Measurements from ENCODE around the gene STAT4.

The STAT4 gene

DNA sequence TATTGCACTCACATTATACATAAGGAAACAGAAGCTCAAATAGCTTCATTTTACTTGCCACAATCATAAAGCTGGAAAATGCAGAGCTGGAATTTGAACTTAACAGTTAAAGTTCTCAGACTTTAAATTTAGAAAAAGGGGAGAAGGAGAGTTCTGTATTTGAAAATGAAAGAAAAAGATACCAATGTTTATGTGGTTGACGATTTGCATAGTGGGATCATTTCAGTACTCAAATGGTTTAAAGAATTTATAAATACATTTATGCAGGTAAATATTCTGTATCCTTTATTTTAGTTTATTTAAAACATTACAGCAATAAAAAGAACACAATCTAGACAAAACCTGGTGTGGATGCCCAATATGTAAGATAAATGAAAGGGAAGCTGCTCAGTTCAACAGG, 25.5 kb upstream of the STAT4 start:
- DNase-seq (ENCODE audit: low read depth, low spot score): no peak

DNA sequence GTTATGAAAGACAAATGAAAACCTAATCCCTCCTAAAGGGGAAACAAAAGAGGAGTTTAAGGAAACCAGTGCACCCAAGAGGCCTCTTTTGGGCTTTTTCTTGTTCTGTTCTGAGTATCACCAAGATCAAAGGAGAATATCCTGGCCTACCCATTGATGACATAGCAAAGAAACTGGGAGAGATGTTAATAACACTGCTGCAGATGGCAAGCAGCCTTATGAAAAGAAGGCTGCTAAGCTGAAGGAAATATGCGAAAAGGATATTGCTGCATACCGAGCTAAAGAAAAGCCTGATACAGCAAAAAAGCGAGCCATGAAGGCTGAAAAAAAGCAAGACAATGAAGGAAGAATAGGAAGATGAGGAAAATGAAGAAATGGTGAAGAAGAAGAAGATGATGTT, 23.6 kb upstream of the STAT4 start:
- DNase-seq (ENCODE audit: low read depth, low spot score): no peak

DNA sequence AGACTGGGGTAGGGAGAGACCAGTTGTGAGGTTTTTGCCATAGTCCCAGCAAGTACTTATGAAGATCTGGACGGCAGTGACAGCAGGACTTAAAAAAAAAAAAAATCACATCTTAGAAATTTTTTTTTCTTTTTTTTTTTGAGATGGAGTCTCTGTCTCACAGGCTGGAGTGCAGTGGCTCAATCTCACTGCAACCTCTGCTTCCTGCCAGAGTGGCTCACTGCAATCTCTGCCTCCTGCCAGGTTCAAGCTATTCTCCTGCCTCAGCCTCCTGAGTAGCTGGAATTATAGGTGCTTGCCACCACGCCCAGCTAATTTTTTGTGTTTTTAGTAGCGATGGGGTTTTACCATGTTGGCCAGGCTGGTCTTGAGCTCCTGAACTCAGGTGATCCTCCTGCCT, 22.4 kb upstream of the STAT4 start:
- no peak for DNase-seq (ENCODE audit: low read depth, low spot score)

DNA sequence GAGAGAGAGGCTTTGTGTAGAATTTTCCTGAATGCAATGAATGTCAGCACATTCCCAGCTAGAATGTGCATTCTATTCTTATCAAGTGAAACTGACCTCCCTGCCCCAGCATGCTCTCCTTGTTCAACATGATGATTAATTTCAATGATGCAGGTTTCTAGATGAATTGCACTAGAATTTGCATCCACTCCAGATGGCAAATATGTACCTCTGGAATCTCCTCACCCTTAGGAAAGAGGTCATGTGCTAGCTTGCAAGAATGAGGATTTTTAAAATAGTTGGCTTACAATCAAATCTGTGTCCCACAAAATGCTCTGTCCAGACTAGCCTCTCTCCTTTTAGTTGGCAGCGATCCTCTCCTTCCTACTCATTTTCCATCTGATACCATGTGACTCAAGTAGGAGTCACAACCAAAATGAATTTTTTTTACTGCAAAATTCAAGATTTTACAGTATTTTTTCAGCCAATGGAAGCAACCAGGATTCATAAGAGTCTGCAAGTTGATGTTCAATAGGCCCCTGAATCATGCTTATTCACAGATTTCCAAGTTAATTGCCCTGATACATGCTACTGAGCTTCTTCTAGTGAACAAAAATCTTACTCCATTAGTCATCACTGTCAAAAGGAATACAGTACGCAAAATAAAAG, 21.0 kb upstream of the STAT4 start:
- DNase-seq (ENCODE audit: low read depth, low spot score): no peak

DNA sequence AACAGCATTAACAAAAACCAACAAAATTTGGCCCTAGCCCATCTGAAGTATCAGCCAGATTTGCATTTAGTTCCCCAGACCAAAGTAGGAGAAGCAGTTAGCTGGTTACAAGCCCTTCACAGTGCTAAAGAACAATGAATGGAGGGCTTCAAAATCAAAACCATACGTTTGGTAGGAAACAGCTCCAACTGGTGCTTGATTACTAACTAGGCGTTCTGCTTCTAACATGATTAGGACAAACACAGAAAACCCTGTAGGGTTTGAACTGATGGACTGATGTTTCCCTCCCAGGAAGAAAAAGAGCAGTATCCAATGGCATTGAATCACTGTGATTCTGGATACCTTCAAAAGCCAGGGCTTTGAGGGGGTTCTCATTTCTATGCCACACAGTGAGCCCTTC, 20.5 kb upstream of the STAT4 start:
- DNase-seq (ENCODE audit: low read depth, low spot score): no peak

DNA sequence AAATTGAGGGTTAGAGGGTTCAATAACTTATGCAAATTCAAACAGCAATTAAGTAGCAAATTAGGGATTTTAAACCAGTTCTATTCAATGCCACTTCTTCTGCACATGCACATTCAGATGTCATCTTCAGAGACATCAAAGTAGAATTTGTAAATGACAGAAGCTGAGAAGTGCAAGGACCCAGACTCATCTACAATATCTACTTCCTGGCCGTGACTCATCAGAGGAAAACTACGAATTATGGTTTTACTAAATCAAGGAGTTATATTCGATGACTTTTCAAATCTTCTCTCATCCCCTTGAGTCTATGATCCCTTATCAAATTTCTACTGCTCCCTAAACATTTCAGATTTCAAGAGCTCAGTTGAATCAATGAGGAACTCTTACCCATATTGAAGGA, 20.0 kb upstream of the STAT4 start:
- DNase-seq (ENCODE audit: low read depth, low spot score): no peak

DNA sequence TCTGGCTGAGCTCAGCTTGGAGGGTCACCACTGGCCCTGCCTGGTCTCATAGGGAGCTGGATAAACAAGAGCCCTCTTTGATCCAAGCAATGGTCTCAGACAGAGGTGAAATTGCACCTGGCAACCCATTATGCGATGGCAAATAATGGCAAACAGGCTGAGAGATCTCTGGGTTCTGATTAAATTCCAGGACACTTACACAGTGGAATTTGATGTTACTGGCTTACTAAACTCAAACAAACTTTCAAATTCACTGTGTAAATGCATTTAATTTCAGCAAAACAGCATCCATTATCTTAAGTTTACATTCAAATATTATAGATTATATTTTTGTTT, 19.5 kb upstream of the STAT4 start:
- no peak for DNase-seq (ENCODE audit: low read depth, low spot score)

DNA sequence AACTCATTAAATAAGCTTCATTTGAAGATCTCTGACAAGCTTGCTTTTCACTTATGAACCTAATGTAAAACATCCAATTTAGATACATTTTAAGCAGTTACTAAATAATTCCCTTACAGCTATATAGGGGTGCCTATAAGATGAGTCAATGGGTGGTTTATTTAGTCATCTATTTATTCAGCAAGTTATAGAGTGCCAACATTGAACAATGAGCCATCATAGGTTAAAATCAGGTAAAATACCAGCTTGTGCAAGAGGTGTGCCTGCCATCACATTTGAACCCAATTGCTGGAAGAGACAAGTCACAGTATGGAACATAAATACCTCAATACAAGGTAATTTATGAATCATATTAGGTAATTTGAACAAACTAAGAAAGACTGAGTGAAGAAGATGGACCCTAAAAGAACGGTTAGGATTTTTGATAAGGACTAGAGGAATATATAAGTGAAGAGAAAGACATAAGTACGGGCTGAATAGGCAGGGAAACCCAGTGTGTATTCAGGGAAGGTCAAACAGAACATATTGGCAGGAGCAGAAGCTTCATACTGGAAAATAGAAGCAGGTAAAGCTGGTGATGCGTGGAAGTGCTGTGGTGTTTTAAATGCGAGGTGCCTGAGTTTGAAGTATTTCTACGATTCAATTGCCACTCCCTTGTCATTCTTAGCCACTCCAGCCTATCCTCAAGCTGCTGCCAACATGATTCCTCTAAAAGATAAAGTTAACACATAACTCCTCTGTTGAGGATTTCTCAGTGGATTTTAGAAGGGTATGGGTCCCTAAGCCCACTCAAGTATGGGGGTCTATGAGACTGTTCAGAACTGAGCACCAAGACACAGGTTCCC, 18.9 kb upstream of the STAT4 start:
- no peak for DNase-seq (ENCODE audit: low read depth, low spot score)

DNA sequence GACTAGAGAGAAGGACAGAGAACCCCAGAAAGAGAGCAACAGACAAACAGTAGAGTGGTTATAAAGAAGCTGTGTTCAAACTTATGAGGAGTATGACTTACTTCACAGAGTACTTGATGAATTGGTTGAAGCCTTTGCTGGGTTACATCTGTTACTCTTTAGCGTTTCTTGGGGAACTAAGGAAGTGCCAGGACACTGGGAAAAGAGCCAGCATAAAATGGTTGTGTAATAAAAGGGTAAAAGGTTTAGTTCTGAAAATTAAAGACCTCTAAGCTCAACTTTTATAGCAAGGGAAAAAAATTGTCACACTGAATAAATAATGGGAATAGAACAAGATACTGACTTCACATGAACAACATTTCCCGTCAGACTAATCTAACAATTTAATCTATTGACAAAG, 17.0 kb upstream of the STAT4 start:
- DNase-seq (ENCODE audit: low read depth, low spot score): no peak

DNA sequence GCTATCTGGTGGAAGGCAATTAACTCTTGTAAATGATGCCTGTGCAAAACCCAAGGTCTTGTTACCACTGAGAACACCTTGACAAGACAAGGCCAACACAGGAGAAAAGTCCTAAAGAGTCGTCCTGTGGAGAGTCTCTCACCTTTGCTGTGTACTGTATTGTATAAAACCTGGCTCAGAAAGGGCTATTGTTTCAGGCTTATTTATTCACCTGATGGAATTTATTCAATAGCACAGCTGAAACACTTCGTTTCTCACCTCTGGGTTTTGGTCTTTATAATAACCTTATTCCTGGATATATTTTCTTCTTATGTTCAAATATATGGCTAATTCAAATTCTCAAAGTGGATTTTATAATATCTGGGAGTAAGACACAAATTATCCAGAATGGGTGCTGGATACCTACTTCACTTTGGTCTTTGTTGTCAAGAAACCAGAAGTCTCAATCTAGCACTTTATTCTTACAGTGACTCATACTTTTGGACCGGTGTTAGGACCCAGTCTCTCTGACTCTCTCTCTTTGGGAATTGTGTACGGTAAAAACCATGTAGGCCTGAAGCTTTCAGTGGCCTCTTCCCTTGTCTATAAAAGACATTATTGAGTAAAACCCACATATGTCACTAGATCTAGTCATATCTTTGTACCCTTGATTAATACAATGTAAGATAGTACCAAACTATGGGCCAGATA, 16.1 kb upstream of the STAT4 start:
- DNase-seq (ENCODE audit: low read depth, low spot score): no peak

DNA sequence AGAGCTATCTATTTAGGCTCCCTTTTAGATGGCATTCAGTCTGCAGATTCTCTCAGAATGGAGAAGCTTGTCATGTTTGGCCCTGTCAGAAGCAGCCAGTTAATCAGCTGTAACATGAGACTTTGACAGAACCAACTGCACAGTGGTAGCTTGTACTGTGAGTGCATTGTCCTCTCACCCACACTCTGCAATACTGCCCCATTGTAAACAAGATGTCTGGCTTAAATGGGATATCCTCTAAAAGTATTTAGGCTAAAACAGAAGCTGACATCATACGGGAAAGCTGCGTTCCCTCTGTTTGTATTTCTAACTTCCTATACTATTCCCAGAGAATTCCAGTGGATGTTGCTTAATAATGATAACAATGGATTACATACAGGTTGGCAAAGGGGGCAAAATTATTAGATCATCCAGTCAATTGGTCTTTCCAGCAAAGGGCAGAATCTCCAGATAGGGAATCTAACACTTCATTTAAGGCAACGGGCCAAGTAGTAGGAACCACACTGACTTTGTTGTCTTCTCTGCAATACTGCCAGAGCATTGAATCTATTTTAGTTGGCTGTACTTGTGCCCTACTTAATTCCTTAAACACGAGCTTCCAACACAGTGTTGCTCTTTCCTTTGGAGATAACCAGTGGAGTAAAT, 15.4 kb upstream of the STAT4 start:
- no peak for DNase-seq (ENCODE audit: low read depth, low spot score)

DNA sequence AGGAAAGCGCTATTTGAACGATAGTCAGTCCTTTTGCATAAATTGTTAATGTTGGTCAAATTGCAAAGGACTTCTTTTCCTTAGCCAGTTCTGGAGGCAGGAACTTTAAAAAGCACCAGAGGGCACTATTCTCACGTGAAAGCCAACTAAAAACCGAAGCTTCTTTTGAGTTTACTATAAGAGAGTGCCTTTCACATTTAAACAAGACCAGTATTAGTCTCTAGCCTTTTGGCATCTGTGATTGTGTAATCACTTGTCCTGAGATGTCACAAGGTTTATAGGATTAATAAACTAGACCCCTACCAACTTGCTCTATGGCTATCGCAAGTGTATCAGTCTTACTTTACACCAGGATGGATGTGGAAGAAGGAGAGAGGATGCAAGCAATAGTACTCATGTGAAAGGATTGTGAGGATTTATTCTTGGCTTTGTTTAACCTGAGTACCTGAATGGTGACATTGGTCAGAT, 14.4 kb upstream of the STAT4 start:
- no peak for DNase-seq (ENCODE audit: low read depth, low spot score)

DNA sequence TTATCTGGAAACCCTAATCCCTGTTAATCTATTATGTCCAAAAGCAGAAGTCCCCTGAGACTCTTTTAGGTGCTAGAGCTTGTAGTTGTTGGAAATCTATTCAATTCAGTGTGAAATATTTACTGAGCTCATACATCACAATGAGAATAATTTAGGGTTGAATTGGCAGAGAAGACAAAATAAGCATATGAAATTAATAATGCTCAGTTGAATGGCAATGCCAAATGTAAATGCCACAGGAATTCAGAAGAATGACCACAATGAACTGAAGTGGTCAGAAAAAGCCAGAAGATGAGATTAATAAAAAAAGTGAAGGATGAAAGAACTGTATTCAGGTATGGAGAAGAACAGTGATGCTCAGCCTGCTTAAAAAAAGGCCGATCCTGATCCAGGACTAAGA, 8.0 kb upstream of the STAT4 start:
- DNase-seq (ENCODE audit: low read depth, low spot score): no peak

DNA sequence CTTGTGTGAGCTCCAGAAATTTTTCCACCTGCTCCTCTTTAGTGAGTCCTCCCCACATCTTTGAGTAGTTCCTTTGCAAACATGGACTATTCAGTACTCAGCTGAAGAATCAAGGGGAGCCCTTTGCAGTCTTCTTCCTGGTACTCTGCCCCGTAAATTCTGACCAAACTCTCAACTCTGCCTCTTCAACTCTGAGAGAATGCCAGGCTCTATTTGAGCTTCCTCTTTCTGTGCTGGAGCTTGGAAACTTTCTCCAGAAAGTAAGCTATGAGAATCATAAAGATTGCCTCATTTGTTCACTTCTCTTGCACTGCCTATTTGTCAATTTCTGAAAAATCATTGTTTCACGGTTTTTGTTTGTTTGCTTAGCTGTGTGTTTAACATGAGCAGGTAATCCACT, 7.4 kb upstream of the STAT4 start:
- DNase-seq (ENCODE audit: low read depth, low spot score): no peak

DNA sequence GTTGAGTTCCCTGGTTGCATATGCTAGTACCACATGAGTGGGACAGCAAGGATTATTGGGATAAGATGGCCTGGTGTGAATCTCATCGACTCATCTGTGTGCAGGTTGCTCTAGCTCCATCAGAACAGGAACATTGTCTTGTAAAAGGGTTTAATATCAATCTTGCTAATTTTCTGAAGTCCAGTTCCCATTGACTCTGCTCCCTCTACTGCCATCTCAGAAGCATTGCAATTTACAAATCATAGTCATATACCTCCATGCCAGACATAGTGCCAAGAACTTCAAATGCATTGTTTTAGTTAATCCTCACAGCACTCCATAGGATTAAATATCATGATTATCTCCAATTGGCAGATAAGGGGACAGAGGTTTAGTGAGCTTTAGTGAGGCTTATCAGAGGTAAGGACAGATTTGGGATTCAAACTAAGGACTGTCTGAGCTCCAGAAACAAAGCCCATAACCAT, 4.8 kb upstream of the STAT4 start:
- no peak for DNase-seq (ENCODE audit: low read depth, low spot score)

DNA sequence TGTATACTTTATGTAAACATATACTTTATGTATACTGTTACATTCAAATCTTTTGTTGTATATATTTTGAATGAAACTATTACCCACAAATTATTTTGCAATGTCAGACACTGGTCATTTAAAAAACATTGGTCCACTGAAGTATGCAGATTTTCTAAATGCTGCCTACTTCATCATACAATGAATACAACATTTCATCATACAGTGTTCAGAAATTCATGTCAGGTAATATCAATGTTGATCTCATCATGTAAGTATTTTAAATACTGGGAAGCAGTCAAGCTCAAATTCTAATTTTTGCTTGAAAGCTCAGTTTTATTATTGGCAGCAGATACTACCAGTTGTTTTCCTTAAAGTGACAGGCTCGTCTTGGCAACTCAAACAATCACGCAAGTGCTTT, 2.9 kb upstream of the STAT4 start:
- no peak for DNase-seq (ENCODE audit: low read depth, low spot score)

DNA sequence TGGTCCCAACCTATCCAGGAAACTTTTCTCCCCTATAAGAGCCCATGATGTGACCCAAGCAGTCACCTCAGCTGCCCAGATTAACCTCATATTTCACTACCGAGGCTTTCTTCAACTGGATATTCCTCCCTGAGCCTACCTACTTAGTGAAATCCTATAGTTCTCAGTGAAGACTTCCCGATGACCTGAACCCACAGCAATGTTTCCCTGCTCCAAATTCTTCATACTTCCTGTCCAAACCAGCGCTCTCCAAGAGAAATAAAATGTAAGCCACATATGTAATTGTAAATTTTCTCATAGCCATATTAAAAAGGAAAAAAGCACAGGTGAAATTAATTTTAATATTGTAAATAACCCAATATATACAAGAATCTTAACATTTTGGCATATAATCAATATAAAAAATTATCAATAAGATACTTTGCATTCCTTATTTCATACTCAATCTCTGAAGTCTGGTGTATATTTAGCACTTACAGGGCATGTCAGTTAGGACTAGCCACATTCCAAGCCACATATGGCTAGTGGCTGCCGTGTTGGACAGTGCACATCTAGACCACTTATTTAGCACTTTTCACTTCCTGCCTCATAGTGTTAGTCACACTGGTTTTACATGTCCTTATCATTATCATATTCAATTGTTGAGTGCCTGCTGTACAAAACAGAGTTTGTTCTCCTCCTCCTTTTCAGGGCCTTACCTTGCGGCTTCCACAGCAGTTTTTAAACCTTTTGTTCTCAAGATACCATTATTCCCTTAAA, 1.9 kb upstream of the STAT4 start:
- DNase-seq (ENCODE audit: low read depth, low spot score): no peak

DNA sequence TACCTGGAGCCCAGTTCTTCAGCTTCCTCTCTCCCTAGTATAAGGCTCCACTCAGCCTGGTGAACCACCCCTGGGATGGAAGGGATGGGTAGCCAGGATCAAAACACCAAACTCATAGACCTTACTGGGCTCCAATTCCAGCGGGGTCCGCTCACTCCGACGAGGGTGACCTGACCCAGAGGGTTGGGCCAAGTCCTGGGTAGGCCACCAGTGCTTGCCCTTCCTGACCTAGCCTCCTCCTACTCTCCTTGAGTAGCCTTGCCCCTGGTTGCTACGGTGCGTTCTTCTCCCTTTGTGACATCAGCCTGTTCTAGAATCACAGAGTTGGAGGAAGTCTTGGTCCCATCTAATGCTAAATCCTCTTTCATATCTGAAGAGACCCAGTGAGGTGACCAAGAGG, 537 bp upstream of the STAT4 start:
- DNase-seq (ENCODE audit: low read depth, low spot score): no peak

DNA sequence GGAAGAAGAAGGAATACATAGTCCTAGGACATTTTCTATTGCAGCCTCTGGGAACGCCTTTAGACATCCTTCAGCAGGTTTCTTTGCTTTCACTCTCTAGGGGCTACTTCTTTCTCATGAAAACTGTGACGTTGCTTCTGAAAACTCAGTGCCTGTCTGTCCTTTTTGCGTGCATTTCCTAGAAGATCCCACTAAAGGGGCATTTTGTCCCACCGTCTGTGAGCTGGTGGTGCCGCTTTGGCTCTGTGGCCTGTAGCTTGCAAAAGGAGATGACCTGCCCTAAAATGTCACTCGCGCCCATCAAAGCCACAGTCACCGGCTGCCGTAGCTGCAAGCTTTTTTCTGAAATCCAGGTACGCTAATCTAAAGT, 579 bp downstream of the STAT4 start:
- DNase-seq (ENCODE audit: low read depth, low spot score): no peak

DNA sequence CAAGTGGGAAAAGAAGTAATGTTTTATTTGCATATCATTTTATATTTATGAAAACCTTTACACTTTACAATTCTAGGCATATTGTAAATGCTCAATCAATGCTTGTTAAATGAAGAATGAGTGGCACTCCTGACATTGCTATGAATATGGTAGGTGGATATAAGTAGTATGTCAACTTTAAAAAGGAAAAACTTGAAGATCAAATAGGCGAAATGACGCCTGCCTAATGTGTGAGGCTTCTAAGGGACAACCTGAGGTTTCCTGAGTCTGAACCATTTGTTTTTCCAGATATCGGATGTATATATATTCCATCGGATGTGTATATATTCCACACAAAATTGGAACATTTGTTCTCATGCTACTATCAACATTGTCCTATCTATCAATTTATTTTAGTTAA, 1.4 kb downstream of the STAT4 start:
- no peak for DNase-seq (ENCODE audit: low read depth, low spot score)

DNA sequence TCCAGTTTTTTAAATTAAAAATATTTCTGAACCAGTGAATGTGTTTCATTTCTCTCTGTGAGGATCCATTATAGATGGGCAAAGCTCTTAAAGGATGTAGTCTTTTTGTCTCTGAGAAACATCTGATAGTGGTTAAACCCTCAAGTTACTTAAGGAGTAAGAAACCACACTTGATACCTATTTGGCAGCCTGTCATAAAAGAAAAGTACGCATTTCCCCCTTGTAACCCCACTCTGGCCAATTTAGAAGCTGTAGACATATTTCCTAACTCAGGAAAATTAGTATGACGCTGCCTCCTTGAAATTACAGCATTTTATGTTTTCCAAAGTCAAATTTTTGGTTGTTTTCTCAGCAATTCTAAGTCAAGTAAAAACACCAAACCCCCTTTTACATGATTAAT, 2.0 kb downstream of the STAT4 start:
- DNase-seq (ENCODE audit: low read depth, low spot score): no peak

DNA sequence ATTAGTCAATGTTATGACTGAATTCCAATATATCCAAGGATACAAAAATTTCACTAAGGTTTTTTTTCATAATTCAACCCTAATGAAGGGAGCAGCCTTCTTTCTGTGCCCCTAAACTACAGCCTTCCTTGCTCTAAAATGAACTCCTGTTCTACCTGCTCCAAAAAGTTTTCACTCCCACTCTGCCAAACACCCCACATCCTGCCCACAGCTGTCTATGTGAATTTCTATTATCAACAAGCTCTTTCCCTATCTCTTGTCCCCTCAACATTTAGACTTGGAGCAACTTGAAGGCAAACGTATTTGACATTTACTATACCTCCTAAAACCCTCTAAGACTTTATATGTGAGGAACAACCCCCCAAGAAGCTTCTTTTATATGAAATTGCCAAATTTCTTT, 2.5 kb downstream of the STAT4 start:
- no peak for DNase-seq (ENCODE audit: low read depth, low spot score)

Data from activated CD4-positive, CD25-positive, alpha-beta regulatory T cell treated with anti-CD3 and anti-CD28 coated beads, Interleukin-2, amount 50 U/mL, for 16 hours (primary cell).